GM21717 (cell line): ENCODE measurements around the gene NBPF20.
"Not testable (repeated sequence)": the region's sequence is repeated elsewhere in the genome, so short reads cannot be mapped to it uniquely, and the experiment has no call there.

Source experiments
- ATAC-seq: cut with Tn5 transposase; IDR thresholded peaks from one replicate; pipeline ENCODE4 v1.9.1; 2021; ENCODE audit warnings: mild to moderate bottlenecking, moderate library complexity; ENCODE audit not compliant: unreplicated experiment

Gene NBPF20

DNA sequence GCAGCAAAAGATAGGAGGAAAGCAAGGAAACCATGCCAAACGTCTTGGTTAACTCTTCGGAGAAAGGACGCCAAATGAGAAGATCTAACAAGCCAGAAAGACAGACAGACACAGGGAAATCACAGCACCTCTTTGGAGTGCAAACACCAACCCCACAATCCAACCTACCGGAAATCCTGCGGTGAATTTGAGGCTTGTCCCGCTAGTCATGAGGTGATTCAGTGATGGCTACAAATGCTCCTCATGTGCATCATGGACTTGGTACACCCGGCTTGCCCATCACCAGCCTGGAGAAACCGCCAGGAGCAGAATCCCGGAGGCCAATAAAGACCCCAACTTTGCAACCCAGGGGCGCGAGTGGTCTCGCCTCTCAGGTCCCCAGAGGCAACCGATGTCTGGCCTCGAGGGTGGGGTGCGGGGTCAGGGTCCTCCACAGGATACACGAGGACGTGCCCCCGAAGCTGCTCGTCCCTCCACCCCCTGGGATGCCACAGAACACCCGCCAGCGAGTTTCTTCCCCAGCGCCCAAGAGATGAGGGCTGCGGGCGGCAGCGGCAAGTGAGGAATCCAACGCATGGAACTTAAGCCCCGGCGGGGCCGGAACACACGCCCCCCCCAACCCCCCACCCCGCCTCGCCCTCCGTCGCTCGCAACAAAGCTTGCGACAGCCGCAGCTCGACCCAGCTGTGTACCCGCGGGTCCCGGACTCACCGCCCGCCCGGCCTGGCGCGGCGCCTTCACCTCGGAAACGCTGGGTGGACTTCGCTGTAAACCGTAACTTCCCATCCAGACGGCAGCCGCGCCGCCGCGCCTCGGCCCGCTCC, 579 bp downstream of the NBPF20 start:
- peak; percentile 68 for ATAC-seq

DNA sequence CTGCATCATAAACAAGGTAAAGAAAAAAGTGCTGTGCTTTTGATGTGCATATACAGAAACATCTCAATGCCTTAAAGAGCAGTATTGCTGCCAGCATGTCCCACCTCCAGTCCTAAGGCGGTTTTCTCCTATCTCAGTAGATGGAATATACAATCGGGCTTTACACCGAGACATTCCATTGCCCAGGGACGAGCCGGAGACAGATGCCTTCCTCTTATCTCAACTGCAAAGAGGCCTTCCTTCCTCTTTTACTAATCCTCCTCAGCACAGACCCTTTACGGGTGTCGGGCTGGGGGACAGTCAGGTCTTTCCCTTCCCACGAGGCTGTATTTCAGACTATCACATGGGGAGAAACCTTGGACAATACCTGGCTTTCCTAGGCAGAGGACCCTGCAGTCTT, 10.3 kb downstream of the NBPF20 start:
- not testable (repeated sequence) for ATAC-seq

DNA sequence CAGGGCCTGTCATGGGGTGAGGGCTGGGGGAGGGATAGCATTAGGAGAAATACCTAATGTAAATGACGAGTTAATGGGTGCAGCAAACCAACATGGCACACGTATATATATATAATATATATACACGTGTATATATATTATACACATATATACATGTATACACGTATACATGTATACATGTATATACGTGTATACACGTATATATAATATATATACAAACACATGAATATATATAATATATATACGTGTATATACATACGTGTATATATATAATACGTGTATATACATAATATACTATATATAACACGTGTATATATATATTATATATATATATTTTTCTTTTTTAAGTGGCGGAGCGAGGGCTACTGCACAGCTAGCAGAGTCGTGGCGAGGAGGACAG, 18.1 kb downstream of the NBPF20 start:
- not testable (repeated sequence) for ATAC-seq

DNA sequence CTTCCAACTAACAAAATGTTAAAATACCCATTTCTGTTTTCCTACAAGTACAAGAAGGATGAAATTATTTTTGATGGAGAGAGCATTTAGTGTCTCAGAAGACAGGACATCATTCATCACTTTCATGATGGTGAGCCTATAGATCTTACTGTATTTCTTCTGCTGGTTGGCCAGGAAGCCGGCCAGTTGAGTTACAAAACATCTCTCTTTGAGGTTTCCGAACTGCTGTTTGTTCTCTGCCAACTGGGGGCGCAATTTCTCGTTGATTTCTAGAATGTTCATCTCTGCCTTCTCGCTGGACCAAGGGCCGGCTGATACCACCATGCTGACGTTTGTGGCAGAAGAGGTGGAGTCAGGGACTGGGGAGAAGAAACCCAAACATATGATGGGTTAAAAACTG, 20.5 kb downstream of the NBPF20 start:
- ATAC-seq: not testable (repeated sequence)

DNA sequence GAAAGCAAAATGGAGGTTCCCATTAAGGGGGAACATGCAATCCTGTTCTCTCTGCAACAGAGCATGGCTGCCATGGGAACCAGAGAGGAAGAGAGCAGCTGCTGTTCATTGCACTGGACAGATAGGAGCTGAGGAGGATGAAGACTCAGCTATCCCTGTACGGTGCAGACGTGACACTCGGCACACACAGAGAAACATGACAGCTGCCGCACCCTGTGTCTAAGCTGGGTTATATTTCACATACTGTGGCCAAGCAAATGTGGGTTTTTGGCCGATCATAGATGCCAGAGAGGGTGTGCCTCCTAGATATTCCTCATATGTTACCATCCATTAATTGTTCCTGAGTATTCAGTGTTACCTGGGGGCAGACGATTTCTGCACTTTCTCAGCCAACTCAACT, 24.7 kb downstream of the NBPF20 start:
- ATAC-seq: not testable (repeated sequence)
